Measurements from ENCODE around the gene SLC25A39.

The SLC25A39 gene

GRCh38 chr17:44335968-44336367 lies 11.3 kb upstream of the SLC25A39 start:
- Histone ChIP-seq H3K36me3 (ENCODE audit: control insufficient read depth, insufficient read depth, low read length) (no peaks in the 10 kb centered on the region), H3K79me2 (no peaks in the 10 kb centered on the region), H2AFZ (no peak overlapping the region)

GRCh38 chr17:44335564-44335963 lies 10.9 kb upstream of the SLC25A39 start:
- Histone ChIP-seq H3K79me2 (no peaks in the 10 kb centered on the region), H3K4me3 (ENCODE audit: low read depth, low read length) (no peak overlapping the region), H3K9me3 (ENCODE audit: control insufficient read depth, low read length) (no peaks in the 10 kb centered on the region), H3K27me3 (ENCODE audit: control insufficient read depth, insufficient read depth, low read length) (no peaks in the 10 kb centered on the region), H3K27ac (no peak overlapping the region), H3K9ac (no peak overlapping the region), H2AFZ (no peak overlapping the region), H3K4me2 (ENCODE audit: low read length) (no peak overlapping the region), H3K4me1 (peaks cover 2% of the 10 kb centered on the region), H3K36me3 (ENCODE audit: control insufficient read depth, insufficient read depth, low read length) (no peaks in the 10 kb centered on the region)
- TF ChIP-seq CTCF (IDR thresholded peaks at IDR 0.05): no peak

More at GRCh38 chr17:44335968-44336367, 11.3 kb upstream of the SLC25A39 start:
- H3K4me3 ChIP-seq (ENCODE audit: low read depth, low read length): no peak overlapping the region
- H3K27ac ChIP-seq: no peak overlapping the region
- H3K4me1 ChIP-seq: peaks cover 2% of the 10 kb centered on the region
- no peak overlapping the region for H3K4me2 ChIP-seq (ENCODE audit: low read length)
- H3K27me3 ChIP-seq (ENCODE audit: control insufficient read depth, insufficient read depth, low read length): no peaks in the 10 kb centered on the region
- no peak overlapping the region for H3K9ac ChIP-seq
- H3K9me3 ChIP-seq (ENCODE audit: control insufficient read depth, low read length): no peaks in the 10 kb centered on the region
- no peak for TF ChIP-seq CTCF (IDR thresholded peaks at IDR 0.05)

DNA sequence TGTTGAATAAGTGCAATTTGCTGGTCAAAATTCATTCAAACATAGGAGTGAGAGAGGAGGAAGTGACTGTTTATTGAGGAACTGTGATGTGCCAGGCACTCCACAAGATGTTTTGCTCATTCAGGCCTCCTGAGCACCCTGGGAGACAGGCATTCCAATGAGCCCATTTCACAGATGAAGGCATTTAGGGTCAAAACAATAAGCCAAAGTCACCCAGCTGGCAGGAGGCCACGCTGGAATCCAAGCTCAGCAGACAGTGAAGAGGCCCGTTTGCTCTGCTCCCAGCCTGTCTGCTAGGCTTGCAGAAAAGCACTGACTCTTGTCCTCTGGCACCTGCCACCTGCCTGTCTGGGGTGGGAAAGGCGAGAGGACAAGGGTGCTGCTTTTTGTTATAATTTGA lies 10.1 kb upstream of the SLC25A39 start:
- TF ChIP-seq CTCF (IDR thresholded peaks at IDR 0.05): no peak
- no peaks in the 10 kb centered on the region for H3K36me3 ChIP-seq (ENCODE audit: control insufficient read depth, insufficient read depth, low read length)
- no peak overlapping the region for H3K4me3 ChIP-seq (ENCODE audit: low read depth, low read length)
- H3K9me3 ChIP-seq (ENCODE audit: control insufficient read depth, low read length): no peaks in the 10 kb centered on the region
- no peaks in the 10 kb centered on the region for H3K27me3 ChIP-seq (ENCODE audit: control insufficient read depth, insufficient read depth, low read length)
- no peak overlapping the region for H3K4me2 ChIP-seq (ENCODE audit: low read length)
- H3K4me1 ChIP-seq: peaks cover 2% of the 10 kb centered on the region
- H3K27ac ChIP-seq: no peak overlapping the region
- H2AFZ ChIP-seq: peak overlapping the region; percentile 11
- no peak overlapping the region for H3K9ac ChIP-seq
- H3K79me2 ChIP-seq: no peaks in the 10 kb centered on the region

- no peaks in the 10 kb centered on the region for H3K79me2 ChIP-seq
- H3K36me3 ChIP-seq (ENCODE audit: control insufficient read depth, insufficient read depth, low read length): no peaks in the 10 kb centered on the region
- H3K9ac ChIP-seq: no peak overlapping the region
- peaks cover 2% of the 10 kb centered on the region for H3K4me1 ChIP-seq
- no peak overlapping the region for H3K27ac ChIP-seq
- H3K27me3 ChIP-seq (ENCODE audit: control insufficient read depth, insufficient read depth, low read length): no peaks in the 10 kb centered on the region
- H2AFZ ChIP-seq: peak overlapping the region; percentile 11
- no peak overlapping the region for H3K4me2 ChIP-seq (ENCODE audit: low read length)
- H3K4me3 ChIP-seq (ENCODE audit: low read depth, low read length): no peak overlapping the region
- H3K9me3 ChIP-seq (ENCODE audit: control insufficient read depth, low read length): no peaks in the 10 kb centered on the region
- no peak for TF ChIP-seq CTCF (IDR thresholded peaks at IDR 0.05)
Measured at GRCh38 chr17:44334315-44334714, 9.7 kb upstream of the SLC25A39 start.

DNA sequence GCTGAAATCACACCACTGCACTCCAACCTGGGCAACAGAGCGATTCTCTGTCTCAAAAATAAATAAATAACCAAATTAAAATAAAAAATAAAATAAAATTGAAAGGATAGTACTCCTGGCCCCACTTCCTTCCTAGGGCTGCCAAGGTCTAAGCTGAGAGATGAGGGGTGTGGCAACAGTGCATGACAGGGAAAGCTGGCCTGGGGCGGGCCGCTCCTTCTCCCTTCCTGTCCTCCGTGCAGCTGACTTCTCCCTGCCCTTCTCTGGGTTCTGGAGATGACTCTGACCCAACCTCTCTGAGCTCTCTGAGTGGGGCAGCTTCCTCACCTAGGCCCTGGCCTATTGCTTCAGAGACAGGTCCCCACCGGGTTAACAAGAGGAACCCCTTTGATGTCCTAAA lies 8.7 kb upstream of the SLC25A39 start:
- Histone ChIP-seq H3K79me2 (no peaks in the 10 kb centered on the region), H2AFZ (no peak overlapping the region)

More for the DNA sequence above, 8.7 kb upstream of the SLC25A39 start:
- Histone ChIP-seq H3K36me3 (ENCODE audit: control insufficient read depth, insufficient read depth, low read length) (no peaks in the 10 kb centered on the region), H3K27ac (no peak overlapping the region), H3K9me3 (ENCODE audit: control insufficient read depth, low read length) (no peaks in the 10 kb centered on the region), H3K9ac (no peak overlapping the region), H3K27me3 (ENCODE audit: control insufficient read depth, insufficient read depth, low read length) (no peaks in the 10 kb centered on the region), H3K4me1 (peaks cover 2% of the 10 kb centered on the region), H3K4me2 (ENCODE audit: low read length) (no peak overlapping the region), H3K4me3 (ENCODE audit: low read depth, low read length) (no peak overlapping the region)
- TF ChIP-seq CTCF (IDR thresholded peaks at IDR 0.05): no peak

All from parathyroid adenoma (tissue), 2 donors.